Keratinocyte (primary cell): Measurements from ENCODE around the gene PAPPA. TPM values are rescaled to one million over a fixed set of nuclear protein-coding genes. Genes with fewer than 3 reads are reported as not detected.

Experiments
- DNase-seq: peaks from one replicate; pipeline ENCODE4 v3.0.0-alpha.2; 2011; ENCODE audit warnings: low read depth, missing footprints, low spot score
- FAIRE-seq: peaks from 2 replicates; lab custom pipeline; 2011; peaks lifted over from hg19 to GRCh38; lab: Jason Lieb, UNC
- H2AFZ ChIP-seq: 2 replicates; pipeline ENCODE4 v1.6.0; 2012; ENCODE audit warnings: low read length, control low read depth, inconsistent platforms; ENCODE audit not compliant: control insufficient read depth
- H3K27ac ChIP-seq: 2 replicates; pipeline ENCODE4 v1.5.1; 2011; ENCODE audit warnings: low read length; ENCODE audit not compliant: control insufficient read depth, insufficient read depth
- H3K27me3 ChIP-seq: 3 replicates; pipeline ENCODE4 v1.6.0; 2011; ENCODE audit warnings: low read length; ENCODE audit not compliant: control insufficient read depth, insufficient read depth; ENCODE audit errors: extremely low read depth
- H3K36me3 ChIP-seq, 2 experiments: 2 replicates in 1 of 2; 3 replicates in 1 of 2; pipeline ENCODE4 v1.5.1; 2011; ENCODE audit warnings: low read length in 2 of 2, mild to moderate bottlenecking in 1 of 2; ENCODE audit not compliant: control insufficient read depth in 2 of 2, insufficient read depth in 2 of 2; ENCODE audit errors: extremely low read depth in 1 of 2
- H3K4me1 ChIP-seq: 3 replicates; pipeline ENCODE4 v1.5.1; 2011; ENCODE audit warnings: low read length; ENCODE audit not compliant: control insufficient read depth, insufficient read depth; ENCODE audit errors: extremely low read depth
- H3K4me2 ChIP-seq: 3 replicates; pipeline ENCODE4 v1.6.0; 2011; ENCODE audit warnings: low read depth, low read length; ENCODE audit not compliant: control insufficient read depth, insufficient read depth; ENCODE audit errors: extremely low read depth
- H3K4me3 ChIP-seq, 3 experiments: fragments of 200-600 bp in 1 of 3; sonication (generic) in 1 of 3; 2 replicates in 2 of 3; 3 replicates in 1 of 3; pipeline ENCODE4 v1.5.1; 2011 to 2016; ENCODE audit warnings: low read length in 3 of 3, mild to moderate bottlenecking in 3 of 3, control low read depth in 2 of 3, inconsistent platforms in 1 of 3, low read depth in 1 of 3, mixed read lengths in 1 of 3, mixed run types in 1 of 3, moderate library complexity in 1 of 3; ENCODE audit not compliant: control insufficient read depth in 2 of 3, insufficient read depth in 2 of 3; ENCODE audit errors: extremely low read depth in 1 of 3
- H3K79me2 ChIP-seq: 2 replicates; pipeline ENCODE4 v1.6.0; 2012; ENCODE audit warnings: low read length; ENCODE audit not compliant: control insufficient read depth, insufficient read depth
- H3K9ac ChIP-seq: 3 replicates; pipeline ENCODE4 v1.6.0; 2011; ENCODE audit warnings: low read length; ENCODE audit not compliant: control insufficient read depth, insufficient read depth; ENCODE audit errors: extremely low read depth
- H3K9me1 ChIP-seq: 3 replicates; pipeline ENCODE4 v1.6.0; 2011; ENCODE audit warnings: low read length; ENCODE audit not compliant: control insufficient read depth, insufficient read depth; ENCODE audit errors: extremely low read depth
- H3K9me3 ChIP-seq: 2 replicates; pipeline ENCODE4 v1.5.1; 2012; ENCODE audit warnings: low read depth, low read length; ENCODE audit not compliant: control insufficient read depth
- H4K20me1 ChIP-seq: 3 replicates; pipeline ENCODE4 v1.6.0; 2011; ENCODE audit warnings: low read length; ENCODE audit not compliant: control insufficient read depth, insufficient read depth; ENCODE audit errors: extremely low read depth
- EZH2 ChIP-seq: IDR thresholded peaks from one replicate; pipeline ENCODE4 v1.6.1; 2012; ENCODE audit warnings: inconsistent platforms, mild to moderate bottlenecking, low read length, moderate library complexity
- dilution Hi-C: fragments of 300-500 bp; cut with MboI; formaldehyde crosslinking; loops from one replicate; pipeline ENCODE4 v1.7.0; 2020; ENCODE audit warnings: low sequenced_read_pairs; ENCODE audit not compliant: extremely low pct_ligation_motif_present
- polyA plus RNA-seq, 5 experiments: library from polyadenylated mRNA; depleted of rRNA in 3 of 5; stranded (reverse) in 3 of 5; stranded (forward) in 1 of 5; unstranded in 1 of 5; fragments of >200 nt; gene quantifications; 1 replicate in 1 of 5; 2 replicates in 3 of 5; 3 replicates in 1 of 5; pipeline versions ENCODE4 v1.2.1 to v1.2.3, GENCODE V29; 2011 to 2012; ENCODE audit warnings: missing spikeins in 2 of 5, low read depth in 1 of 5, low replicate concordance in 1 of 5
- TF ChIP-seq, protein P1 (sequence below), 3 experiments: IDR thresholded peaks in 1 of 3; conservative IDR thresholded peaks in 1 of 3; optimal IDR thresholded peaks in 1 of 3; 2 replicates in 2 of 3; 3 replicates in 1 of 3; pipeline versions ENCODE3 to v1.5.1; 2011; ENCODE audit warnings: low read length in 3 of 3, mild to moderate bottlenecking in 3 of 3, moderate library complexity in 2 of 3, control low read depth in 1 of 3, inconsistent platforms in 1 of 3; ENCODE audit not compliant: insufficient read depth in 2 of 3; ENCODE audit errors: extremely low read depth in 1 of 3

Gene PAPPA
- polyA plus RNA-seq, 1 donor (not counting 4 experiments of a cell fraction or from before 2014, with no cell fraction given) = 0.77 TPM

DNA sequence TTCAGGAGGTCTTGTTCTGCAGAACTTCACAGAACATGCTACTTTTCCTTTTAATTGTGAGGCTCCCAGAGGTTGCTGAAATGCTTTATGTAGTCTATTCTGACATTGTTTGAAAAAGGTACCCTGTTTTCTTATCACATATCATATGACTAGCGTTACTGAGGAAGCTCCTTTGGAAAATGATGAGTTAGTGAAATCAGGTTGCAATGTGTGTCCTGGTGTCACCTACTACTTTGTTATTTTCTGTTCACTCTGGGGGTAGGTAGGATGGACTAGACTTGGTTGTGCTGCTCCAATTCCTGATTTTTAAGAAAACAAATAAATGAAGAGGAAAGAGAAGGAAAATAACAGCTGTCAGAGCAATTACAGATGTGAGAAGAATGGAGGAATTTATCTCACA is 93.7 kb downstream of the PAPPA start:
- TF ChIP-seq, protein P1, sequence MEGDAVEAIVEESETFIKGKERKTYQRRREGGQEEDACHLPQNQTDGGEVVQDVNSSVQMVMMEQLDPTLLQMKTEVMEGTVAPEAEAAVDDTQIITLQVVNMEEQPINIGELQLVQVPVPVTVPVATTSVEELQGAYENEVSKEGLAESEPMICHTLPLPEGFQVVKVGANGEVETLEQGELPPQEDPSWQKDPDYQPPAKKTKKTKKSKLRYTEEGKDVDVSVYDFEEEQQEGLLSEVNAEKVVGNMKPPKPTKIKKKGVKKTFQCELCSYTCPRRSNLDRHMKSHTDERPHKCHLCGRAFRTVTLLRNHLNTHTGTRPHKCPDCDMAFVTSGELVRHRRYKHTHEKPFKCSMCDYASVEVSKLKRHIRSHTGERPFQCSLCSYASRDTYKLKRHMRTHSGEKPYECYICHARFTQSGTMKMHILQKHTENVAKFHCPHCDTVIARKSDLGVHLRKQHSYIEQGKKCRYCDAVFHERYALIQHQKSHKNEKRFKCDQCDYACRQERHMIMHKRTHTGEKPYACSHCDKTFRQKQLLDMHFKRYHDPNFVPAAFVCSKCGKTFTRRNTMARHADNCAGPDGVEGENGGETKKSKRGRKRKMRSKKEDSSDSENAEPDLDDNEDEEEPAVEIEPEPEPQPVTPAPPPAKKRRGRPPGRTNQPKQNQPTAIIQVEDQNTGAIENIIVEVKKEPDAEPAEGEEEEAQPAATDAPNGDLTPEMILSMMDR (optimal IDR thresholded peaks at IDR 0.05 in 1 of 3, IDR thresholded peaks at IDR 0.05 in 1 of 3, conservative IDR thresholded peaks at IDR 0.05 in 1 of 3; ENCODE audit: extremely low read depth in 1 of 3, insufficient read depth in 2 of 3, low read length in 3 of 3) = no peak
- no peak for TF ChIP-seq EZH2
- H3K4me2 ChIP-seq = no peak overlapping the region
- H3K9ac ChIP-seq = no peak overlapping the region
- no peak overlapping the region for H2AFZ ChIP-seq
- no peak overlapping the region for H3K4me3 ChIP-seq
- H3K27me3 ChIP-seq = no peaks in the 10 kb centered on the region
- no peaks in the 10 kb centered on the region for H3K9me3 ChIP-seq
- no peak for FAIRE-seq
- no peaks in the 10 kb centered on the region for H4K20me1 ChIP-seq
- no peaks in the 10 kb centered on the region for H3K36me3 ChIP-seq
- no peaks in the 10 kb centered on the region for H3K9me1 ChIP-seq
- no peak for DNase-seq
- no peaks in the 10 kb centered on the region for H3K4me1 ChIP-seq
- dilution Hi-C loops = no loop called here
- H3K79me2 ChIP-seq = no peaks in the 10 kb centered on the region
- H3K27ac ChIP-seq = no peak overlapping the region

- Histone ChIP-seq H3K27ac (no peak overlapping the region), H4K20me1 (no peaks in the 10 kb centered on the region), H3K4me1 (no peaks in the 10 kb centered on the region), H2AFZ (no peak overlapping the region), H3K9ac (no peak overlapping the region), H3K4me3 (no peak overlapping the region), H3K9me3 (no peaks in the 10 kb centered on the region), H3K27me3 (no peaks in the 10 kb centered on the region), H3K9me1 (no peaks in the 10 kb centered on the region), H3K36me3 (no peaks in the 10 kb centered on the region), H3K4me2 (no peak overlapping the region), H3K79me2 (no peaks in the 10 kb centered on the region)
- FAIRE-seq (no peak), DNase-seq (no peak)
- TF ChIP-seq EZH2 = no peak
- TF ChIP-seq, protein P1 (optimal IDR thresholded peaks at IDR 0.05 in 1 of 3, IDR thresholded peaks at IDR 0.05 in 1 of 3, conservative IDR thresholded peaks at IDR 0.05 in 1 of 3; ENCODE audit: extremely low read depth in 1 of 3, insufficient read depth in 2 of 3, low read length in 3 of 3) = no peak
- dilution Hi-C loops = no loop called here
Observed at GRCh38 chr9:116247791-116248374, 94.3 kb downstream of the PAPPA start.
